ENCODE results near the gene CASZ1.

Gene CASZ1

DNA sequence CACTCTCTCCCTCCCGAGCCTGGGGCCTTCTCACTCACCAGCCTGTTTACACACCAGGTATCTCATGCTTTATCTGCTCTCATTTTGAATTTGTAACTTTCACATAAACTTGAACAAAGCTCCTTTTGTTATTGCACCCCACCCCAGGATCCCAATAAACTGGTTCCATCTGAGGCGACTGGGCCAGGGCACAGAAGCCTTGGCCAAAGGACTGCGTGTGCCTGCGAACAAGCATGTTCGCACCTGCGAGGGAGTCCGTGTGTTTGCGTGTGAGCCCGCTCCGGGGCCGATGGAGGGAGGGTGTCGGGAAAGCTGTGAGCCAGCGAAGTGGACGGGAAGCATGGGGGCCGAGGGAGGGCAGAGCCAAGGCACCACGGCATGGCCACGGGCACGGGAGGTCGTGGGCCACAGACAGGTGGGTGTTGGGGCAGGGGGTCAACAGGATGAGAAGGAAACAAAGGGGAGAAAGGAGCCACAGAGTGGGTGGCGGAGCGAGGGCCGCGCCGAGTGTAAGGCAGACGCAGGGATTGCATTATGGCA, 98.8 kb downstream of the CASZ1 start:
- no peak for DNase-seq

GRCh38 chr1:10696977-10697376, 99.5 kb downstream of the CASZ1 start:
- no peak for DNase-seq

DNA sequence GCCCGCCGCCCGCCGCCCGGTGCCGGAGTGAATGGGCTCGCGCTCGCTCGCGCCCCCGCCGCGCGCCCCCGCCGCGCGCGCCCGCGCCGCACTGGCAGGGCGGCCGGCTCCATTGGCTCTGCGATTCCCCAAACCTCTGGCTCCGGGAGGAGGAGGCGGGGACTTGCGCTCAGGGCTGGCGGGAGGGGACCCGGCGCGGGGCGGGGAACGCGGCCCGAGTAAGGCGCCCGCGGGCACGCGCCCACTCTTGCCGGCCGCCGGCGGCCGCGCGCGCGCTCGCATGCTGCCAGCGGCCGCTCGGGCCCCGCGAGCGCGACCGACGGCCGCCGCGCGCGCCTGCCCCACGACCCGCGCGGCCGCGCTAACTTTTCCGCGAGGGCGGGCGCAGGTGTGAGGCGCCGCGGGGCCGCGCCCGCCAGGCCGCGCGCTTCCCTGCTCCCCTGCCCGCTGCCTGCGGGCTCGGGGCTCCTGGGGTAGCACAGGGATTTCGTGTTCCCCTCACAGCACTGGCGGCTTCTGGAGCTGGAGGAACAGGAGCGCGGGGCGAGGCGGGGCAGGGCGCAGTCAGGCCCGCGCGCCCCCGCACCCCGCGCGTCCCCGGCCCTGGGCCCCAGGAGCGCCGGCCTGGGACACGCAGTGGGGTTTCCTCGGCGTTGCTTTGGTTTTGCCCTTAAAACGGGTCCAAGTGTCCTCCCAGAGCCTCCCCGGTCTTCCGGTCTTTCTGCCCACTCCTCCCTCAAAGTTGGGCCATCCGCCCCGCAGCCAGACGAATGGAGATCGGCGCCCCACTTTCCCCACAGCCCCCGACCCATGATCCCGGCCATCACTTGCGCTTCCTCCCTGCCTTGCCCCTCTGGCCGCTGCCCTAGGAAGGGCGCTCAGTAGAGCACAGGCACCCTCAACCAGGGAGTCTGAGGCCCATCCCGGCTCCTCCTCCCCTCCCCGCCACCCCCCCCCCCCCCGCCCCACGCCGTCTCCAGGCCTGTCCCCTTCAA, 101.5 kb downstream of the CASZ1 start:
- peak; percentile 81 for DNase-seq

- peak; percentile 75 for DNase-seq
Observed at GRCh38 chr1:10694274-10694632, 102.2 kb downstream of the CASZ1 start.

DNA sequence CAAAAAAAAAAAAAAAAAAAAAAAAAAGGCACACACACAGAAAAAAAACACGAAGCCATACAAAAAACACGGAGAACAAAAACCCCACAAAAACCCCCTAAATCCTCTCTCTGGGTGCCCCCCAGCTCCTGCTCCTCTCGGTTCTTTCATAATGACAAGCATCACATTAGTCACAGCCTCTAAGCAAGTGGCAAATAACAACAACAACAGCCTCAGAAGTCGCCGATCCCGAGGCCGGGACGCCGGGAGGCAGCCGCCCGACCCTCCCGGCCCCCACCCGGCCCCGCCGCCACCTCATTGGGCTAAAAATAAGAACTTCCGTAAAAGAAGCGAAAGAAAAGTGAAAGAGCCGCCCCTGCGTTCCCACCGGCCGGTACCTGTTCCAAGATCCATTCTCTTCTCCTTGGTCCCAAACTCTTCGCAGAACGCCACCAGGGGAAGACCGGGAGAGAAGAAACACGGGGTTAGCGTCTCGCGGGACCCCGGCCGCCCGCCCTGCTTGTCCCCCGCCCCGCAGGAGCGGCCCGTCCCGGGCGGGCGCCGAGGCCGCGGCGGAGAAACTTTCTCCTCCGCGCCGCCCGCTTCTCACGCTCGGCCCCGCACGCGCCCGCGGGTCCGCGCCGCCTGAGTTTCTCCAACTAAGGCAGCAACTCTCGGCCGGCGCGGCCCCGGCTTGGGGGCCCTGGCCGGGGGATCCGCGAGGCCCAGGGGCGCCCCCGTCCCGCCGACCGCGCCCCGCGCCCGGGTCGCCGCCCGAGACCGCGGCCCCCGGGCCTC, 102.8 kb downstream of the CASZ1 start:
- DNase-seq = no peak

- no peak for DNase-seq
Observed at GRCh38 chr1:10693152-10693496, 103.3 kb downstream of the CASZ1 start.

DNA sequence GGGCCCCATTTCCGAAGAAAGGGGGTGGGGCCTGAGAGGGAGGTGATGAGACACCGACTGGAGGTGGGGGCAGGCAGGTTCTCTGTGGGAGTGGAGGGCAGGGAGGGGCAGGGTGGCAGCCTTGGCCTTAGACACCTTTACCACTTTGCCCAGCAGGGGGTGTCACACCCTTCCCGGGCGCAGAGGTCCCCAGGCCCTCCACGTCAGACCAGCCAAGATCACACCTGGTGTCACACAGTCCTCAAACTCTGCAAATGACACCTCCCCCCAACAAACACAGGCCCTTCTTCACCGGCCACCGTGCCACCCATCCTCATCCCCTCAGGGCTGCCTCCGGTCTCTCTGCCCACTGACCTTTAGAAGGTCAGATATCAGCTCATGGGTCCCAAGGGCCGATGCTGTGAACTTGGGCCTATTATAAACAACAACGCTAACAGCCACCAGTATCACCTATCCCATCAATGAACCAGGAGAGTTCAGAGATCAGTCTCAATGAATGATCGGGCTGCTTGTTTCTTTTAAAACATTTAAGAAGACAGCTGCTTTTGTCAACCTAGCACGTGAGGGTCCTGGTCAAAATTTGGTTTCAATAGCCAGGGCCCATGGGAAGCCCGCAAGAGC, 103.9 kb downstream of the CASZ1 start:
- DNase-seq = no peak

- DNase-seq = no peak
Observed at GRCh38 chr1:10691740-10692125, 104.7 kb downstream of the CASZ1 start.

GRCh38 chr1:10691075-10691739, 105.2 kb downstream of the CASZ1 start:
- DNase-seq = no peak

GRCh38 chr1:10690484-10690883, 106.0 kb downstream of the CASZ1 start:
- no peak for DNase-seq

GRCh38 chr1:10688409-10688786, 108.0 kb downstream of the CASZ1 start:
- DNase-seq = no peak

DNA sequence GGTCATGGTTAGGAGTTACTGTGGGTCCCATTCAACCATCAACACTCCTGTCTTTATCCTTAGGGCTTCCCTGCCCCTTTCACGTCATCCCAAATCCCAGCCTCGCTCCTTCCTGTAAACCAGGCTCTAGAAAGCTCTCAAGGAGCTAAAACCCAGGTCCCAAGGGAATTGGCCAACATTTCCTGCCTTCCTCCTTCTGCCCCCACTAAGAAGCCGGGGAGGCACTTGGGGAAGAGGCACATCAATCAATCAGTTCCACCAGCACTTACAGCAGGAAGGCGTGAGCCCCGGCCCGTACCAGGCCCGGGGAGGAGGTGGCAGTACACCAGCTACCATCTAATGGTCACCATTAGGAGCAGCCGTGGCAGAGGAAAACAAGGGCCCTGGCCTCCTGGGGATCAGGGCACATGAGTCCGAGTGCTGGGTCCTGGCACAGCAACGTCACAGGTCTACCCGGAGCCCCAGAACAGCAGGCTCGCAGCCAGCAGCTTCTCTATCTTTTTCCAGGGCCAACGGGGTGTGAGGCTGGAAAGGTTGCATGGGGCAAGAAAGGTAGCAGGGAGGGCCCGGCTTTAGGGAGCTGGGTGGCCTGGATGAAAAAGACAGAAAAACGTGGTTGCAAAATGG, 108.6 kb downstream of the CASZ1 start:
- no peak for DNase-seq

DNA sequence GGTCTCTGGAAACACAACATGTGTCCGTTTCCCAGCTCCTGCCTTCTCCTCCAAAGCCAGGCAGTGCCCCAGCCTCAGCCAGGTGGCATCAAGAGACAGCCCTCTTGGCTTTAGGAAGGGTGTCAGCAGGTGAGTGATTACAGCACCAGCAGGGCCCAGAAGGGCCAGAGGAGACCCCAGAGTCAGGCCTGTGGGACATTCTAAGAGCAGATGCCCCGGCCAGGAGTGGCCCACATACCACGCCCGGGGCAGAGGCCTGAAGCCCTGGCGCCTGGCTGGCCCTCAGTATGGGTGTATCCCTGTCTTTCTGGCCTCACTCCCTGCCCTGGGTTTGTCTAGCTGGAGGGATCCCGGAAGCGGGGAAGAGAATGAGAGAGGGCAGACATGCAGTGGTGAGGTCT, 109.2 kb downstream of the CASZ1 start:
- no peak for DNase-seq

- DNase-seq = no peak
Observed at GRCh38 chr1:10686404-10687040, 109.9 kb downstream of the CASZ1 start.

- no peak for DNase-seq
Observed at GRCh38 chr1:10685808-10686403, 110.5 kb downstream of the CASZ1 start.

DNA sequence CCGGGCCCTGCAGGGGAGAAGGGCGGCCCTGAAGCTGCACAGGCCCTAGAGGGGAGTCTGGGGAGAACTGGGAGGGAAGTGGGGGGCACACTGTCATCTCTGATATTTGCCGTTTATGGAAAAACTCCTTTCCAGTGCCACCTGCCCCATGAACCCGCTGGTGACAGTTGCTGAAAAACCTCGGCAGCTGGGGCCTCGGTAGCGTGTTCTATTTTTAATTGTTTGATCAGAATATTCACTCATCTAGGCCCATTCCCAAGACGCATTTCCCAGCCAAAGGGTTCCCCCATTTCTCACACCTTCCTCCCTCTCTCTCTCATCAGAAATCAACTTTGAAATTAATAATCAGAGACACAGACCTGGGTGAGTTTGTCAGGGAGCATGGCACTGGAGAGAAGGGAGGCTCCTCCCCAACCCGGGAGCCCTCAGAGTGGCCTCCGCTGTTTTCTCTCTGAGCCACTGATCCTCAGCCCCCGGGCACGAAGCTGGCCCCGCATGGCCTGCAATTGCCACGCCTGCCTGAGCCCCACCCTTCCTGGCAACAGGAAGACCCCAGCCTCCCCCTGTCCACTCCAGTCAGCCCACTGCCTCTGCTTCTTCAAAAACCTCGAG, 111.1 kb downstream of the CASZ1 start:
- no peak for DNase-seq

DNA sequence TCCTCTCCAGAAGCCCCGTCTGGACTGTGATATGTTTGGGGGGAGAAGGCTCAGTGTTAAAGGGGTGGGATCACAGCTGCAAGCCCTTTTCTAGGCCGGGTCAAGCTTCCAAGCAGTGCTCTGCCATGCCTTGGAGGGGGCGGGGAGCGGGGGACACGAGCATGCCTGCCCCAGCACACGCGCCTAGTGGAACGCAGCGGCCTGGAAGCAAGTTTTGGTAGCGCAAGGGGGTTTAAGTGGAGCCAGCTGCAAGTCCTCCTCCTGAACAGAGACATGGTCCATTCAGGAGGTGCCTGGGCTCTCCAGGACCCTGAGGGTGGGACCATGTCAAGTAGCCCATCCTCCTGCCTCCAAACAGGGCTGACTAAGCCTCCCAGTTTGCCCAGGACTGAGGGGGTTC, 112.2 kb downstream of the CASZ1 start:
- no peak for DNase-seq

DNA sequence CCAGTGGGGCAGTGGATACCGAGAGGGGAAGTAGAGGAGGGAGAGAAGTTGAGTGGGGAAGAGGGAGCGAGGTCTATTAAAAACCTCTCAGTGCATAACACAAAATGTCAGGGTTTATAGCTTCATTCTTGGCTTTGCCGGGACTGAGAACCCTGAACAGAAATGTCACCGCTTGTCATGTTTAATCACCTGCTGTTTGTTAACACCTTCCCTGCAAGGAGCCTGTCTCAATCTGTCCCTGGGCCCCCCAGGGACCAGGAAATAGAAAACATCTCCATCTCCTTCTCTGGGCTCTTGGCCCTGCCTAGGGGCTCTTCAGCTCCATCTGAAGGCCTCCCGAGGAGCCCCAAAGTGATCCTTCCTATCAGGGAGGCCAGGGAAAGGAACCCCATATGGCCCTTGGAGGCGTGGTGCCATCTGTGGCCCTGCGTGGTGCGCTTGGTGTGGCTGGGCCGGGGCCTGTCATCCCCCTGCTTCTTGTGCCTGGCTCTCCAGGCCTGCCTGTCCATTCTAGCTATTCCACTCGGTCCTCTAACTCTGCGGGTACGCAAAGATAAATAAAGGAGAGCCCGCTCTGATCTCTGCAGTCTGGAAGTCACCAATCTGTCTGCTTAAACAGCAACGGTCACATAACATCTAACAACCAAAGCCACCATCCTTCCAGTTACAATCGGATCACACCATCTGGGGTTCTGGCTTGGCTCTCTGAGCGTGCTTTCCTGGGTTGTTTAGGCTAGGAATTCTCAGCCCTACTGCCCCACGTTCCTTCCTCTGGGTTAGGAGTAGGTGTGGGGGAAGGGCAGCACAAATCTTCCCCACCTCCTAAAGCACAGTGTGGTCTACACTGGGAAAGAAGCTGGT, 113.8 kb downstream of the CASZ1 start:
- DNase-seq = no peak

GRCh38 chr1:10682108-10682445, 114.4 kb downstream of the CASZ1 start:
- DNase-seq = no peak

All from NCI-H2227 treated with DMSO at 0.1 percent for 48 hours (cell line).